Parathyroid adenoma (tissue), 2 donors: ENCODE data around the gene FLT1.

Source experiments
- H2AFZ ChIP-seq: fragments of 300-600 bp; sonication (generic); one replicate; pipeline ENCODE4 v1.7.0; 2017; ENCODE audit warnings: antibody characterized with exemption, mild to moderate bottlenecking
- H3K27ac ChIP-seq: fragments of 300-600 bp; sonication (generic); one replicate; pipeline ENCODE4 v1.7.0; 2017
- H3K27me3 ChIP-seq: fragments of 300-600 bp; sonication (generic); one replicate; pipeline ENCODE4 v1.7.0; 2017; ENCODE audit warnings: low read length; ENCODE audit not compliant: control insufficient read depth, insufficient read depth
- H3K36me3 ChIP-seq: fragments of 300-600 bp; sonication (generic); one replicate; pipeline ENCODE4 v1.7.0; 2017; ENCODE audit warnings: low read length; ENCODE audit not compliant: control insufficient read depth, insufficient read depth
- H3K4me1 ChIP-seq: fragments of 300-600 bp; sonication (generic); one replicate; pipeline ENCODE4 v1.7.0; 2017; ENCODE audit warnings: control low read depth
- H3K4me2 ChIP-seq: fragments of 300-600 bp; sonication (generic); one replicate; pipeline ENCODE4 v1.7.0; 2017; ENCODE audit warnings: low read length
- H3K4me3 ChIP-seq: fragments of 300-600 bp; sonication (generic); one replicate; pipeline ENCODE4 v1.7.0; 2017; ENCODE audit warnings: low read depth, low read length
- H3K79me2 ChIP-seq: fragments of 300-600 bp; sonication (generic); one replicate; pipeline ENCODE4 v1.7.0; 2017; ENCODE audit warnings: control low read depth
- H3K9ac ChIP-seq: fragments of 300-600 bp; sonication (generic); one replicate; pipeline ENCODE4 v1.7.0; 2017; ENCODE audit warnings: mild to moderate bottlenecking
- H3K9me3 ChIP-seq: fragments of 300-600 bp; sonication (generic); one replicate; pipeline ENCODE4 v1.7.0; 2017; ENCODE audit warnings: low read length; ENCODE audit not compliant: control insufficient read depth
- TF ChIP-seq, protein P1 (sequence below): fragments of 300-600 bp; sonication (generic); IDR thresholded peaks from one replicate; pipeline ENCODE4 v1.7.0; 2017; ENCODE audit warnings: antibody characterized with exemption, mild to moderate bottlenecking
- donor health status: primary hyperparathyroidism.

The FLT1 gene

DNA sequence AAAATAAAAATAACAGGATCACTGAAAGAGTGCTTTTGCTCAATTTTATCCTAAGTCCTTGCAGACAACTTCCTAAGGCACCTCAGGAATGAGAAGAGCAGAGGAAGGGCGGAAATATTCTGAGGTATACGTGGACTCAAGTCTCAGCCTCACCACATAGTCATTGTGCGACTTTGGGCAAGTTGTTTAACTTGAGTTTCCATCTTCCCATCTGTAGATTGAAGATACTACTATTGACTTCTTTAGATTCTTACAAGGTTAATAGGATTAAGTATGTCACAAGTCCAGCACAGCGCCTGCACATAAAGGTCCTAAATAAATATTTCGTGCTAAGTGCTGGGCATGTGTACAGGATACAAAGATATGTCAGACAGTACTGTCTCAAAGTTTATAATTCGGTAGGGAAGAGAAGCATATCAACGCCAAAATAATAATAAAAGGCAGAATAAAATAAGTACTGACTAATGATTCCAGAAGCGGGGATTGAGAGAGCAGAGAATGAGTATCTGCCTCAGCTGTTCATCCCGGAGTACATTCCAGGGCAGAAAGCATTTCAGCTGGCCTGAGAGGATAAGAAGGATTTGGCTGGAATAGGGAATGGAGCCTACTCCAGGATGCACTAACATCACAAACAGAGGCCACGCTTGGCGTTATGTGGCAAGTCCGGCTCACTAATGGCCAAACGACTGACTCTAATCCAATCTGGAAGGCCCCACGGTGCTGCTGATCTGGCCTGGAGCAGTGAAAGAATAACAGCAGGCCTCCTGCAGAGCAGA is 139.7 kb downstream of the FLT1 start:
- TF ChIP-seq, protein P1, sequence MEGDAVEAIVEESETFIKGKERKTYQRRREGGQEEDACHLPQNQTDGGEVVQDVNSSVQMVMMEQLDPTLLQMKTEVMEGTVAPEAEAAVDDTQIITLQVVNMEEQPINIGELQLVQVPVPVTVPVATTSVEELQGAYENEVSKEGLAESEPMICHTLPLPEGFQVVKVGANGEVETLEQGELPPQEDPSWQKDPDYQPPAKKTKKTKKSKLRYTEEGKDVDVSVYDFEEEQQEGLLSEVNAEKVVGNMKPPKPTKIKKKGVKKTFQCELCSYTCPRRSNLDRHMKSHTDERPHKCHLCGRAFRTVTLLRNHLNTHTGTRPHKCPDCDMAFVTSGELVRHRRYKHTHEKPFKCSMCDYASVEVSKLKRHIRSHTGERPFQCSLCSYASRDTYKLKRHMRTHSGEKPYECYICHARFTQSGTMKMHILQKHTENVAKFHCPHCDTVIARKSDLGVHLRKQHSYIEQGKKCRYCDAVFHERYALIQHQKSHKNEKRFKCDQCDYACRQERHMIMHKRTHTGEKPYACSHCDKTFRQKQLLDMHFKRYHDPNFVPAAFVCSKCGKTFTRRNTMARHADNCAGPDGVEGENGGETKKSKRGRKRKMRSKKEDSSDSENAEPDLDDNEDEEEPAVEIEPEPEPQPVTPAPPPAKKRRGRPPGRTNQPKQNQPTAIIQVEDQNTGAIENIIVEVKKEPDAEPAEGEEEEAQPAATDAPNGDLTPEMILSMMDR: no peak
- no peak overlapping the region for H3K4me3 ChIP-seq
- H3K36me3 ChIP-seq: no peaks in the 10 kb centered on the region
- no peak overlapping the region for H3K27ac ChIP-seq
- no peak overlapping the region for H3K9ac ChIP-seq
- H2AFZ ChIP-seq: no peak overlapping the region
- no peaks in the 10 kb centered on the region for H3K4me1 ChIP-seq
- H3K79me2 ChIP-seq: no peaks in the 10 kb centered on the region
- no peaks in the 10 kb centered on the region for H3K27me3 ChIP-seq
- no peak overlapping the region for H3K4me2 ChIP-seq
- H3K9me3 ChIP-seq: no peaks in the 10 kb centered on the region

DNA sequence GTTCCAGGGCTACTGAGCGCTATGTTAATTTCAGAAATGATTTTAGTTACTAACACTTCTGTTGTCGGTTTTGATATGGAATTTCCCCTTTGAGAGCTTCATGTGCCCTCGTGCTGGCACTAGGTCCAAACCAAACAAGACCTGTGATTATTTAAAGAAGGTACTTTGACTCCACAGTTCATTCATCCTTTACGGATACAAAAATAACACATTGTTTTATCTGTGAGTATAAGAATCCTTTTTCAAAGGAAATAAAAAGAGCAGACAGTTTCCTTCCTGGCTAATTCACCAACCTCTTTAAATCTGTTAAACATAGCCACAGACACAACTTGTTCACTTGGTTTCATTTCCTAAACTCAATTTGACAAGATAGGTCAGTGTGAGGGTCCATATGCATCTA is 141.2 kb downstream of the FLT1 start:
- Histone ChIP-seq H3K36me3 (no peaks in the 10 kb centered on the region), H3K4me1 (no peaks in the 10 kb centered on the region), H2AFZ (no peak overlapping the region), H3K79me2 (no peaks in the 10 kb centered on the region), H3K4me2 (no peak overlapping the region), H3K27ac (no peak overlapping the region), H3K4me3 (no peak overlapping the region), H3K9ac (no peak overlapping the region), H3K9me3 (no peaks in the 10 kb centered on the region), H3K27me3 (no peaks in the 10 kb centered on the region)
- TF ChIP-seq, protein P1: no peak

DNA sequence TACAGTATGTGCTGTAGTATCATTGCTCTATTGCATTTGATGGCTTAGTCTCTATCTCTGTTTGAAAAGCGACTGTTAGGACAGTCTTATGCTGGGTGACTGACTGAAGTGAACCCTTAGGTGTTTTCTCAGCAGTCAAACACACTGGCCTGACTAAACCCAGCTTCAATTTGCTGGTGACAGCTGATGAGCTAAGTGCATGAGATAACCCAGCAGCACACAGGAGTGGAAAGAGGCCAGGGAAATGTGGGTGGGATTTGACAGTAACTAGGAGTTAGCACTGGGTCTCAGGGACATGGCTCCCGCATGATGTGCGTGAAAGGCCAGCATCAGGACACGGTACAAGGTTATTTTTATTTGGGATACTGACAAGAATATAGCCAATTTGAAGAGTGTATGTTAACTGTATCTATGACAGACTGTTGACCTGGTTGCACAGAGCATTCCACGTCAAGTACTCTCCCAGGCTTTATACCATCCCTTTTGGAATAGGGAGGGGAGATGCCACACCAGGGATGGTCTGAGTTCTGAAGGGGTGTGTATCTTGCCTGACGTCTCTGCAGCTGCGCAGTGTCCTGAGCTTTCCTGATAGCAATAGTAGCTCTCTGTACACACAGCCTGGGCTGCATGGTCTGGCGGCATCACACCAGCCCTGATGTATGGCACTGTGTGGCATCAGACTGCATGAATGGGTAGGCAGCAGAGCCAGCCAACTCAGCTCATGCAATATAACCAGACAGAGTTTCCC is 144.8 kb downstream of the FLT1 start:
- no peaks in the 10 kb centered on the region for H3K4me1 ChIP-seq
- no peak overlapping the region for H3K4me2 ChIP-seq
- no peak overlapping the region for H3K4me3 ChIP-seq
- H3K79me2 ChIP-seq: no peaks in the 10 kb centered on the region
- H2AFZ ChIP-seq: no peak overlapping the region
- no peak overlapping the region for H3K27ac ChIP-seq
- TF ChIP-seq, protein P1: no peak
- no peaks in the 10 kb centered on the region for H3K27me3 ChIP-seq
- H3K36me3 ChIP-seq: no peaks in the 10 kb centered on the region
- H3K9ac ChIP-seq: no peak overlapping the region
- no peaks in the 10 kb centered on the region for H3K9me3 ChIP-seq

DNA sequence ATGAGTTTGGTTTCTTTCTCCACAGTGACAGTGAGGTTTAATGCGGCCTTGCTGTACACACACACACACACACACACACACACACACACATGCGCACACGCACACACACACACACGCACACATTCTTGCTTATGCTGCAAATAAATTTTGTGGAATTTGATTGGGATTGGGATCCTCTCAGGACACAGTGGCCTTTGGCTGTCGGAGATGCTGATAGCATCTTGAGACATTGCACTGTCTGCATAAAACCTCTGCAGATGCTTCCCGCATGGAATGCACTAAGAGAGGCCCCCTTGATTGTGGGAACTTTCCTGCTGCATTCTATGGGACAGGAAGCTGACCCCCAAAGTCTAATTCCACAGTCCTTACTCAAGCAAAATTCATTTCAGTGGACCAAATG is 145.6 kb downstream of the FLT1 start:
- no peaks in the 10 kb centered on the region for H3K79me2 ChIP-seq
- H3K27me3 ChIP-seq: no peaks in the 10 kb centered on the region
- no peak overlapping the region for H3K27ac ChIP-seq
- no peaks in the 10 kb centered on the region for H3K9me3 ChIP-seq
- H3K4me1 ChIP-seq: no peaks in the 10 kb centered on the region
- no peak overlapping the region for H3K4me3 ChIP-seq
- TF ChIP-seq, protein P1: no peak
- no peak overlapping the region for H3K4me2 ChIP-seq
- no peak overlapping the region for H2AFZ ChIP-seq
- no peak overlapping the region for H3K9ac ChIP-seq
- no peaks in the 10 kb centered on the region for H3K36me3 ChIP-seq
